A673 (cell line): ENCODE measurements around the gene PRPF40B. TPM values are rescaled to one million over a fixed set of nuclear protein-coding genes. Genes with fewer than 3 reads are reported as not detected.

ENCODE experiments used
- BruUV-seq: library from RNA; stranded (reverse); fragments of 400-500 nt; replicated peaks from 2 replicates; lab custom pipeline; 2021; lab: Mats Ljungman, UMichigan
- CTCF ChIA-PET: fragments of 300-600 bp; sonication (Branson Sonifier 250); formaldehyde crosslinking; loops from one replicate; lab custom pipeline; 2022; ENCODE audit warnings: antibody characterized with exemption; lab: Charles Lee
- POLR2A ChIA-PET: fragments of 300-600 bp; sonication (Branson Sonifier 250); formaldehyde crosslinking; loops from one replicate; lab custom pipeline; 2022; ENCODE audit warnings: antibody characterized with exemption; ENCODE audit not compliant: low non-redundant PET; lab: Charles Lee
- DNase-seq: peaks from one replicate; pipeline ENCODE4 v3.0.0-alpha.2; 2015; ENCODE audit warnings: low spot score
- H3K27ac ChIP-seq: fragments of 200-600 bp; sonication (generic); 2 replicates; pipeline ENCODE4 v1.5.1; 2016; ENCODE audit warnings: mixed run types, low read depth, mild to moderate bottlenecking, mixed read lengths, antibody characterized with exemption, low read length; ENCODE audit not compliant: poor library complexity, severe bottlenecking
- H3K27me3 ChIP-seq: fragments of 200-600 bp; sonication (generic); replicated peaks from 2 replicates; pipeline ENCODE4 v1.6.1; 2017; ENCODE audit warnings: mixed run types, low read depth, mild to moderate bottlenecking, mixed read lengths, antibody characterized with exemption, low read length; ENCODE audit not compliant: insufficient read depth, poor library complexity
- H3K36me3 ChIP-seq: fragments of 200-600 bp; sonication (generic); 2 replicates; pipeline ENCODE4 v1.6.1; 2016; ENCODE audit warnings: mixed run types, mild to moderate bottlenecking, mixed read lengths, antibody characterized with exemption, low read length; ENCODE audit not compliant: insufficient read depth, poor library complexity, severe bottlenecking
- H3K4me1 ChIP-seq: fragments of 200-600 bp; sonication (generic); 2 replicates; pipeline ENCODE4 v1.6.1; 2017; ENCODE audit warnings: mixed run types, mild to moderate bottlenecking, mixed read lengths, antibody characterized with exemption, low read length; ENCODE audit not compliant: insufficient read depth, poor library complexity, severe bottlenecking
- H3K4me3 ChIP-seq: fragments of 200-600 bp; sonication (generic); 2 replicates; pipeline ENCODE4 v1.5.1; 2016; ENCODE audit warnings: low read depth, mixed run types, mild to moderate bottlenecking, mixed read lengths, low read length; ENCODE audit not compliant: poor library complexity, severe bottlenecking
- H3K9me3 ChIP-seq: fragments of 200-600 bp; sonication (generic); 2 replicates; pipeline ENCODE4 v1.6.1; 2016; ENCODE audit warnings: mixed run types, low read depth, mild to moderate bottlenecking, mixed read lengths, antibody characterized with exemption, low read length; ENCODE audit not compliant: poor library complexity, severe bottlenecking
- EZH2 ChIP-seq: fragments of 200-600 bp; sonication (generic); IDR thresholded peaks from 2 replicates; pipeline ENCODE4 v1.6.1; 2017; ENCODE audit warnings: borderline replicate concordance, low read depth, mild to moderate bottlenecking, mixed read lengths, antibody characterized with exemption, low read length; ENCODE audit not compliant: poor library complexity, severe bottlenecking
- intact Hi-C: fragments of 100-400 bp; cut with micrococcal nuclease; formaldehyde crosslinking; loops from one replicate; pipeline ENCODE4 v1.10.0; 2022; ENCODE audit not compliant: unreplicated experiment
- total RNA-seq: library from RNA; stranded (reverse); gene quantifications from 2 replicates; pipeline ENCODE4 v1.2.3, GENCODE V29; 2021
- TF ChIP-seq, protein P1 (sequence below): fragments of 300-800, 200-600 bp; sonication (generic); conservative IDR thresholded peaks from 2 replicates; pipeline ENCODE4 v1.5.1; 2017; ENCODE audit warnings: low read depth, mild to moderate bottlenecking, antibody characterized with exemption, low read length, moderate library complexity, mixed read lengths

PRPF40B gene
- total RNA-seq, 1 experiment from 2014 or later = 14.0 TPM

DNA sequence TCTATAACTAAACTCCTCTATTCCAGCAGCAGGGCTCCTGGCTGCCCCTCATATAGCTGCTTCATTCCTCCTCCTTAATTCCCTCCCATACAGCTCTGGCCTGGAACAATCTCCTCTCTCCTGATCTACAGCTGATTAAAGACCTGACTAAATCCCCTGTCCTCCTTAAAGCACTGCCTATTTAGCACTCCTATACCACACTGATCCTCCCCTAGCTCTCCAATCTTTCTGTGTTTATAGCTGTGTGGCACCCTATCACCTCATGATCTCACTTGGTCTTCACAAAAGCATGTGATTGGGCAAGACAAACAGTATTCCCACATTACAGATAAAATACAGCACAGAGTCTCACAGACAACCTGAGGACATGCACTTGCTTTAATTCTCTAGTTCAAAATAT lies 66.4 kb downstream of the PRPF40B start:
- ChIA-PET POLR2A (no interaction called here), CTCF (no interaction called here)
- no peaks in the 10 kb centered on the region for H3K36me3 ChIP-seq
- no peak for DNase-seq
- no peaks in the 10 kb centered on the region for H3K27me3 ChIP-seq
- intact Hi-C loops = no loop called here
- H3K9me3 ChIP-seq = no peaks in the 10 kb centered on the region
- TF ChIP-seq, protein P1, sequence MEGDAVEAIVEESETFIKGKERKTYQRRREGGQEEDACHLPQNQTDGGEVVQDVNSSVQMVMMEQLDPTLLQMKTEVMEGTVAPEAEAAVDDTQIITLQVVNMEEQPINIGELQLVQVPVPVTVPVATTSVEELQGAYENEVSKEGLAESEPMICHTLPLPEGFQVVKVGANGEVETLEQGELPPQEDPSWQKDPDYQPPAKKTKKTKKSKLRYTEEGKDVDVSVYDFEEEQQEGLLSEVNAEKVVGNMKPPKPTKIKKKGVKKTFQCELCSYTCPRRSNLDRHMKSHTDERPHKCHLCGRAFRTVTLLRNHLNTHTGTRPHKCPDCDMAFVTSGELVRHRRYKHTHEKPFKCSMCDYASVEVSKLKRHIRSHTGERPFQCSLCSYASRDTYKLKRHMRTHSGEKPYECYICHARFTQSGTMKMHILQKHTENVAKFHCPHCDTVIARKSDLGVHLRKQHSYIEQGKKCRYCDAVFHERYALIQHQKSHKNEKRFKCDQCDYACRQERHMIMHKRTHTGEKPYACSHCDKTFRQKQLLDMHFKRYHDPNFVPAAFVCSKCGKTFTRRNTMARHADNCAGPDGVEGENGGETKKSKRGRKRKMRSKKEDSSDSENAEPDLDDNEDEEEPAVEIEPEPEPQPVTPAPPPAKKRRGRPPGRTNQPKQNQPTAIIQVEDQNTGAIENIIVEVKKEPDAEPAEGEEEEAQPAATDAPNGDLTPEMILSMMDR = no peak
- no peak for TF ChIP-seq EZH2
- H3K27ac ChIP-seq = no peak overlapping the region
- no peak overlapping the region for H3K4me3 ChIP-seq
- no TSS peak for BruUV-seq
- H3K4me1 ChIP-seq = peaks cover 3% of the 10 kb centered on the region

DNA sequence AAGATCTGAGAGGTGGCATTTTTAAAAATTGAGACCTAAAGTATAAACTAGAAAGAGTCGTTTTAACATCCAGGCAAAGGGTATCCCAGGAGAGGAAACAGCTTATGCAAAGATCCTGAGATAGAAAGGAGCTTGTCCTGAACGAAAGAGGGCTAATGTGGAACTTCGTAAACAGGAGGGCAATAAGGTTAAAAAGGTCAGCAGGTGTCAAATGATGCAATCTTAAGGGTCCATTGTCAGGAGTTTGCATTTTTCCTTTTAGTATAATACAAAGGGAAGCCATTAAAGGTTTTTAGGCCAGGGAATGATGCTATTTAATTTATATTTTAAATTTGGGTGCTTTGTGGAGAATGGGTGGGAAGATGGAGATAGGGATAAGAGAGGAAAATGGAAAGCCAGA lies 69.5 kb downstream of the PRPF40B start:
- no peak for DNase-seq
- TF ChIP-seq, protein P1 = no peak
- no peak for TF ChIP-seq EZH2
- no peaks in the 10 kb centered on the region for H3K36me3 ChIP-seq
- H3K27me3 ChIP-seq = no peaks in the 10 kb centered on the region
- H3K4me1 ChIP-seq = no peaks in the 10 kb centered on the region
- BruUV-seq = no TSS peak
- intact Hi-C loops = no loop called here
- ChIA-PET POLR2A (no interaction called here), CTCF (interaction anchor here (0.7 kb wide), 1 partner anchor 8 kb away, joined by 7 read pairs; no protein-coding TSS in a partner anchor)
- H3K9me3 ChIP-seq = no peaks in the 10 kb centered on the region
- no peak overlapping the region for H3K27ac ChIP-seq
- no peak overlapping the region for H3K4me3 ChIP-seq

DNA sequence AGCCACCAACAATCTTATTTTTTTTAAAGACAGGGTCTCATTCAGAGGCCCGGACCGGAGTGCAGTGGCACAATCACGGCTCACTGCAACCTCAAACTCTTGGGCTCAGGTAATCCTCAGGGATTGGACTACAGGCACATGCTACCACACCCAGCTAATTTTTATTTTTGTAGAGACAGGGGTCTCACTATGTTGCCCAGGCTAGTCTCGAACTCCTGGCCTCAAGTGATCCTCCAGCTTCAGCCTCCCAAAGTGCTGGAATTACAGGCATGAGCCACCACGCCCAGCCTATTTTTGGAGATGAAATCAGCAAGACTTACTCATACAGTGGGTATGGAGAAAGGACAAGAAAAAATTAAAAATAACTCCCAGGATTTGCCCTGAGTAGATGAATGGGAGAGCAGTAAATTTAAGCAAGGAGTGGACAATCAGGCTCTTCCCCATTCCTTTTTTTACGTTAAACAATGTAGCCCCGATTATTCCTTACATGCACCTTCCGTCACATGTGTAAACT lies 70.6 kb downstream of the PRPF40B start:
- H3K36me3 ChIP-seq = no peaks in the 10 kb centered on the region
- ChIA-PET CTCF (no interaction called here), POLR2A (no interaction called here)
- H3K9me3 ChIP-seq = no peaks in the 10 kb centered on the region
- H3K4me1 ChIP-seq = no peaks in the 10 kb centered on the region
- TF ChIP-seq, protein P1 = no peak
- no peak for TF ChIP-seq EZH2
- intact Hi-C loops = no loop called here
- DNase-seq = no peak
- H3K27me3 ChIP-seq = no peaks in the 10 kb centered on the region
- H3K27ac ChIP-seq = no peak overlapping the region
- BruUV-seq = no TSS peak
- no peak overlapping the region for H3K4me3 ChIP-seq

Other genes starting within 250 kb of the PRPF40B start
- gene KCNH3, start 84.5 kb upstream of the PRPF40B start, total RNA-seq = 4.0 and 4.5 TPM in 2 replicates
- 79.6 and 84.3 TPM in 2 replicates for gene MCRS1, start 55.4 kb upstream of the PRPF40B start, total RNA-seq
- gene FAM186B, start 17.9 kb upstream of the PRPF40B start, total RNA-seq = 0.19 and 0.20 TPM in 2 replicates
- 22.0 and 27.7 TPM in 2 replicates for gene FMNL3, start 83.8 kb downstream of the PRPF40B start, total RNA-seq
- 425 and 454 TPM in 2 replicates for gene TMBIM6, start 118.0 kb downstream of the PRPF40B start, total RNA-seq
- 28.2 and 29.0 TPM in 2 replicates for gene NCKAP5L, start 204.9 kb downstream of the PRPF40B start, total RNA-seq
- gene BCDIN3D, start 219.5 kb downstream of the PRPF40B start, total RNA-seq = 5.7 and 6.4 TPM in 2 replicates